Subcutaneous abdominal adipose tissue (tissue), 5 donors: ENCODE measurements around the gene PPHLN1.
"Not testable (repeated sequence)": the region's sequence is repeated elsewhere in the genome, so short reads cannot be mapped to it uniquely, and the experiment has no call there.

ENCODE experiments used
- H3K27ac ChIP-seq: one replicate; pipeline ENCODE4 v1.7.0; 2013; ENCODE audit warnings: low read depth, mild to moderate bottlenecking, inconsistent platforms, low read length, moderate library complexity
- H3K27me3 ChIP-seq, 5 donors: one replicate each; pipeline ENCODE4 v1.7.0; 2013; ENCODE audit warnings: low read length in 5 of 5, inconsistent platforms in 1 of 5; ENCODE audit not compliant: control insufficient read depth in 5 of 5, insufficient read depth in 4 of 5
- H3K36me3 ChIP-seq, 5 donors: one replicate each; pipeline ENCODE4 v1.7.0; 2013; ENCODE audit warnings: low read length in 5 of 5; ENCODE audit not compliant: control insufficient read depth in 5 of 5, insufficient read depth in 5 of 5
- H3K4me1 ChIP-seq, 5 donors: one replicate each; pipeline ENCODE4 v1.7.0; 2013; ENCODE audit warnings: low read length in 5 of 5, mild to moderate bottlenecking in 3 of 5, moderate library complexity in 1 of 5; ENCODE audit not compliant: control insufficient read depth in 5 of 5, insufficient read depth in 5 of 5
- H3K4me3 ChIP-seq, 5 donors: one replicate each; pipeline ENCODE4 v1.7.0; 2013; ENCODE audit warnings: low read length in 5 of 5, low read depth in 1 of 5
- H3K9ac ChIP-seq, 5 donors: one replicate each; pipeline ENCODE4 v1.7.0; 2013; ENCODE audit warnings: low read length in 5 of 5, mild to moderate bottlenecking in 4 of 5, moderate library complexity in 3 of 5
- H3K9me3 ChIP-seq, 5 donors: one replicate each; pipeline ENCODE4 v1.7.0; 2013; ENCODE audit warnings: low read length in 5 of 5; ENCODE audit not compliant: control insufficient read depth in 5 of 5
- donor health status: healthy.
- donor health status: healthy.
- donor health status: healthy.
- donor health status: healthy.
- donor health status: healthy.

Gene PPHLN1

GRCh38 chr12:42338280-42338679 lies 12.3 kb downstream of the PPHLN1 start:
- peaks cover 4 to 13% (median 10%) of the 10 kb centered on the region in 5 donors for H3K36me3 ChIP-seq

GRCh38 chr12:42342028-42342427 lies 16.1 kb downstream of the PPHLN1 start:
- Histone ChIP-seq H3K27ac (no peak overlapping the region), H3K4me1 (no peaks in the 10 kb centered on the region), H3K9ac (no peak overlapping the region), H3K9me3 (no peaks in the 10 kb centered on the region), H3K36me3 (peaks cover 0 to 10% (median 4%) of the 10 kb centered on the region in 5 donors), H3K27me3 (no peaks in the 10 kb centered on the region), H3K4me3 (no peak overlapping the region)

More at GRCh38 chr12:42338280-42338679, 12.3 kb downstream of the PPHLN1 start:
- Histone ChIP-seq H3K4me1 (no peaks in the 10 kb centered on the region), H3K9ac (no peak overlapping the region), H3K27ac (no peak overlapping the region), H3K9me3 (no peaks in the 10 kb centered on the region), H3K27me3 (no peaks in the 10 kb centered on the region), H3K4me3 (no peak overlapping the region)

GRCh38 chr12:42343721-42344120 lies 17.8 kb downstream of the PPHLN1 start:
- H3K4me3 ChIP-seq = no peak overlapping the region
- H3K9ac ChIP-seq = no peak overlapping the region
- no peaks in the 10 kb centered on the region for H3K4me1 ChIP-seq
- H3K36me3 ChIP-seq = peaks cover 0 to 7% (median 2%) of the 10 kb centered on the region in 5 donors
- no peaks in the 10 kb centered on the region for H3K27me3 ChIP-seq
- H3K9me3 ChIP-seq = no peaks in the 10 kb centered on the region
- H3K27ac ChIP-seq = no peak overlapping the region

- no peaks in the 10 kb centered on the region for H3K9me3 ChIP-seq
- no peak overlapping the region for H3K9ac ChIP-seq
- H3K27ac ChIP-seq = no peak overlapping the region
- H3K4me3 ChIP-seq = no peak overlapping the region
- no peaks in the 10 kb centered on the region for H3K4me1 ChIP-seq
- H3K36me3 ChIP-seq = peaks cover 0 to 7% (median 0%) of the 10 kb centered on the region in 5 donors
- no peaks in the 10 kb centered on the region for H3K27me3 ChIP-seq
Observed at GRCh38 chr12:42346403-42347002, 20.5 kb downstream of the PPHLN1 start.

GRCh38 chr12:42349119-42350020 lies 23.4 kb downstream of the PPHLN1 start:
- not testable (repeated sequence) for H3K36me3 ChIP-seq, H3K27ac ChIP-seq, H3K27me3 ChIP-seq, H3K9me3 ChIP-seq, H3K4me1 ChIP-seq, H3K9ac ChIP-seq, H3K4me3 ChIP-seq

GRCh38 chr12:42350021-42350407 lies 24.0 kb downstream of the PPHLN1 start:
- H3K36me3 ChIP-seq, H3K27ac ChIP-seq, H3K4me3 ChIP-seq, H3K4me1 ChIP-seq, H3K9ac ChIP-seq, H3K9me3 ChIP-seq, H3K27me3 ChIP-seq: not testable (repeated sequence)

GRCh38 chr12:42356344-42356743 lies 30.4 kb downstream of the PPHLN1 start:
- Histone ChIP-seq H3K9ac (no peak overlapping the region), H3K4me3 (no peak overlapping the region), H3K36me3 (peaks cover 3 to 19% (median 13%) of the 10 kb centered on the region in 5 donors)

GRCh38 chr12:42360747-42361403 lies 34.9 kb downstream of the PPHLN1 start:
- no peak overlapping the region for H3K27ac ChIP-seq

More at GRCh38 chr12:42356344-42356743, 30.4 kb downstream of the PPHLN1 start:
- H3K4me1 ChIP-seq = no peaks in the 10 kb centered on the region
- H3K9me3 ChIP-seq = no peaks in the 10 kb centered on the region
- no peaks in the 10 kb centered on the region for H3K27me3 ChIP-seq
- no peak overlapping the region for H3K27ac ChIP-seq

GRCh38 chr12:42361909-42362646 lies 36.1 kb downstream of the PPHLN1 start:
- Histone ChIP-seq H3K4me1 (no peaks in the 10 kb centered on the region), H3K36me3 (peaks cover 0 to 4% (median 3%) of the 10 kb centered on the region in 5 donors), H3K4me3 (no peak overlapping the region), H3K27me3 (no peaks in the 10 kb centered on the region), H3K9me3 (no peaks in the 10 kb centered on the region), H3K27ac (no peak overlapping the region), H3K9ac (no peak overlapping the region)

More at GRCh38 chr12:42360747-42361403, 34.9 kb downstream of the PPHLN1 start:
- no peaks in the 10 kb centered on the region for H3K9me3 ChIP-seq
- no peaks in the 10 kb centered on the region for H3K27me3 ChIP-seq
- no peak overlapping the region for H3K4me3 ChIP-seq
- H3K4me1 ChIP-seq = no peaks in the 10 kb centered on the region
- no peak overlapping the region for H3K9ac ChIP-seq
- peaks cover 4 to 12% (median 6%) of the 10 kb centered on the region in 5 donors for H3K36me3 ChIP-seq
